Fibroblast of upper back skin (primary cell): ENCODE measurements around the gene GPX1.
A peak's percentile ranks its signal among the peaks of the same experiment; 100 is the strongest.
"Not testable (repeated sequence)": the region's sequence is repeated elsewhere in the genome, so short reads cannot be mapped to it uniquely, and the experiment has no call there.

Experiments used
- DNase-seq: peaks from one replicate; pipeline ENCODE4 v3.0.0-alpha.2; 2013

Gene GPX1

DNA sequence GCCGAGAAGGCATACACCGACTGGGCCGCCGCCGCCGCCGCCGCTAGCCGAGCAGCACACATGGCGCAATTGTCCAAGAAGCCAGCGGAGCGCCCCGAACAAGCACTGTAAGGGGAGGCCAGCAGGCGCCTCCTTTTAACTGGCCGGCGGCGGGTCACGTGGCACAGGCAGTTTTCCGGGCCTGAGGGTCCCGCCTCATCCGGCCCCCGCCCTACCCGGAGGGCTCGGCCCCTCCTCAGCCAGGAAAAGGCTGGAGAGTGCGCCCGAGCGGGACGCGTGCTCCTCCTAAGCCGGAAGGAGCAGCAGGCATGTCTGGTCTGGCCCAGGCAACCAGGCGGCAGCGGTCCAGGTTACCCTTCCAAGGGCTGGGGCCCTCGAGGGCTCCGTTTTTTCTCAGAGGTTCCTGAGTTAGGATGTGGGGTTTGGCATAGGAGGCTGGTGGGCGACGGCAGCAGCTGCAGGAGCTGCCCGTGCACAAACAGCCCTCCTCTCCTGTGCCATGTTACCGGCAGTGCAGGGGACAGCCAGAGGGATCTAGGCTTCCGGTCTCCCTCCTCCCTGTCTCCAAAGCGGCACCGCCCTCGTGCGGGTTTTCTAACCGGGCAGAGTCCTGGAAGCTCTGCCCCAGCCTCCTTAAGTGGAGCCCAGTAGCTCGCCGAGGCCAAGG is at the start of gene GPX1:
TSS of gene GPX1 (minus strand) at position 137 of the 667 bp plus-strand sequence. CDS start at position 62, 75 bp downstream.
- DNase-seq = peak; percentile 97

- no peak for DNase-seq
Observed at GRCh38 chr3:49406571-49407565, 48.7 kb upstream of the GPX1 start.

- DNase-seq = not testable (repeated sequence)
Observed at GRCh38 chr3:49405570-49405969, 47.4 kb upstream of the GPX1 start.

DNA sequence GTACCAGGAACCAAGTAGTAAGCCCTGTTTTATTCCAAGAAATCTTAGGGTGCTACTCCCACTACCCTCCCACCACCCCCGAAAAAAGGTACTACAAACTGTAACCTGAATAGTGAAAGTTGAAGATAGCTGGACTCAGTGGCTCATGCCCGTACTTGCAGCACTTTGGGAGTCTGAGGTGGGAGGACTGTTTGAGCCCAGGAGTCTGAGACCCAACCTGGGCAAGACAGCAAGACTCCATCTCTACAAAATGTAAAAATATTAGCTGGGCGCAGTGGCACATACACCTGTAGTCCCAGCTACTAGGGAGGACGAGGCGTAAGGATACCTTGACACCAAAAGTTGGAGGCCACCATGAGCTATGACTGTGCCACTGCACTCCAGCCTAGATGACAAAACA is 45.7 kb upstream of the GPX1 start:
- no peak for DNase-seq

- no peak for DNase-seq
Observed at GRCh38 chr3:49401766-49402165, 43.6 kb upstream of the GPX1 start.

- no peak for DNase-seq
Observed at GRCh38 chr3:49399461-49399860, 41.3 kb upstream of the GPX1 start.

- no peak for DNase-seq
Observed at GRCh38 chr3:49397470-49397869, 39.3 kb upstream of the GPX1 start.

DNA sequence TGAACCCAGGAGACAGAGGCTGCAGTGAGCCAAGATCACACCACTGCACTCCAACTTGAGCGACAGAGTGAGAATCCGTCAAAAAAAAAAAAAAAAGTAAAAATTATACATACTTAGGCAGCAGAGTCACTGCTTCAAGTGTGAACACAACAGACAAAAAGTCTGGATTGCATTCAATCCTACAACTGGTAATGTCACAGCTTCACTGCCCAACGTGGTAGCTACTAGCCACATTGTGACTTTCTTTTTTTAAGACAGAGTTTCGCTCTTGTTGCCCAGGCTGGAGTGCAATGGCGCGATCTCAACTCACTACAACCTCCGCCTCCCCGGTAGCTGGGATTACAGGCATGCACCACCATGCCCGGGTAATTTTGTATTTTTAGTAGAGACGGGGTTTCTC is 33.2 kb upstream of the GPX1 start:
- not testable (repeated sequence) for DNase-seq

DNA sequence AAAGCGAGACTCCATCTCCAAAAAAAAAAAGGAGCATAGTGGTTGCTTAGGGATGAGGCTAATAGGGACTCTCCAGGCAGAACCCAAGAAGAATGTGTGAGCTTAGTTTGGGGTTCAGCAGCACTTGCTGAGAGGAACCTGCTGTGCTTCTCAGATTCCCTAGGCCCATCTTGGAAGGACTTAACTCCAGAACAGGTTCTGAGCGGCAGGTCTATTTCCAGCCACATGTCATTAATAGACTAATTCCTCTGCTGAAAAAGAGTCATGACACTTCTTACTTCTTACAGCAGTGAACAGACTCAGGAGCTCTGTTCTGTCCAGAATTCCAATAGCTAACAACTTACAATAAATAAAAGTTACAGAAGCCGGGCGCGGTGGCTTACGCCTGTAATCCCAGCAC is 31.1 kb upstream of the GPX1 start:
- DNase-seq = no peak

- peak; percentile 9 for DNase-seq
Observed at GRCh38 chr3:49388289-49388820, 30.2 kb upstream of the GPX1 start.

- DNase-seq = no peak
Observed at GRCh38 chr3:49387721-49388120, 29.6 kb upstream of the GPX1 start.

GRCh38 chr3:49386056-49386756 is 28.1 kb upstream of the GPX1 start:
- no peak for DNase-seq

GRCh38 chr3:49385617-49386016 is 27.5 kb upstream of the GPX1 start:
- DNase-seq = no peak

DNA sequence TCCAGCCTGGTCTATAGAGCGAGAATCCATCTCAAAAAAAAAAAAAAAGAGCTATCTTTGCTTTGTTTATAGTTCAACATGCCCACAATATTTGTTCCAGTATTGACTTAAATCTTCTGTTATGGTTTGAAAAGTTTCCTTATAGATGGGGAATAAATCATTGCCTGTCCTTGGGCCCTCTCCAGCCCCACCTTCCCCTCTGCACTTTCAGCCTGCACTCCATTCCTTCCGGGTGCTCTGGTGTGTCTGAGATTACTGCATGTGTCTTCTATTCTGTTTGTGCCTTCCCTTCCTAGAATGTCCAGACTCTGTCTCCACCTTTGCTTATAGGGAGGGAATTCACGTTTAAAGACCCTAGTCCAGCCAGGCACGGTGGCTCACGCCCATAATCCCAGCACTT is 25.2 kb upstream of the GPX1 start:
- no peak for DNase-seq

- DNase-seq = peak; percentile 86
Observed at GRCh38 chr3:49378249-49378895, 20.2 kb upstream of the GPX1 start.

GRCh38 chr3:49377483-49377882 is 19.3 kb upstream of the GPX1 start:
- peak; percentile 53 for DNase-seq

DNA sequence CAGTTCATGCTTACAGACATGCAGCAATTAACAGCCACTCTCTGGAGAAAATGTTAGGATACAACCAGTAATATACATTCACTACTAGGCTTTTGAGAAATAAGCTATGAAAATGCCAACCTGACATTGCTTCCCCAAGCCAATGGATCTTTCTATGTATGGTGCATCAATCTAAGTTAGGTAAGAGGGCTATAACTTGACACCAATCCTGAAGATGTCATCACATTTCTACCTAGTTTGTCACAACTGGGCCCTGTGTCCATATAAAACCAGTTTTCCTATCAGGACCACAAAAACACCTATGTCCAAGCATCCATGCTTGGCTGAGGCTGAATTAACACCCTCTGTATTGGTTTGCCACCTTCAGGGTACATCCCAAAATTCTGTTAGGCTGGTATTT is 13.8 kb upstream of the GPX1 start:
- DNase-seq = no peak

DNA sequence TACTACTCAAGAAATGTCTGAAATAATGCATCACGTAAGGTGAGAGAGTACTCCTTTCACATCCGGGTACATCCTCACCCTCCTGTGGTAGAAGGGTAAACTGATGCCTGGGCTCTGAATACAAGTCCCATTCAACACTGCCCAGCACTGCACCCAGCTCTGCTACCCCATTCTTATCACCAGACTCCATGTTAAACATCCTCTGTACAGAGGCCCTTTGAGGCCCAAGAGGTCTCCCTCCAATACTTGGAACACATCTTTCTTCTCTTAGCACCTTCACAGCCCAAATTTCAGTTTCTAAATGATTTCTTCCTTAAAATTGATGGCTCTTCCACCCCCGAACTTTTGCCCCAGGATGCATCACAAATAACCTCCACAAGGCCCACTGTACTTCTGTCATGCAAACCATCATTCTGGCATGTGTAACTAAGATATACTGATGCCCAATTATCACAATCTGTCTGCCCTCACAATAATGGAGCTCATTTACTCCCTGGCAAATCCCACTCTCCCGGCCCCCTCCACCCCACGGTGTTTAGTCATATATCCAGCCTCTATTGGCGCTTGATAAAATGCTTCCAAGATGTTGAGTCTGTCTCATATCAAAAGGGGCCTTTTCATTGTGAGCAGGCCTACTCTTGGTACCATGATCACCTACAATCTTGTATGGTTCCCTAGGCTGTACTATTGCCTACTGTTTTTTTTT is 12.6 kb upstream of the GPX1 start:
- DNase-seq = no peak

- peak; percentile 71 for DNase-seq
Observed at GRCh38 chr3:49362561-49362960, 4.4 kb upstream of the GPX1 start.

GRCh38 chr3:49359623-49360022 is 1.5 kb upstream of the GPX1 start:
- peak; percentile 26 for DNase-seq

- no peak for DNase-seq
Observed at GRCh38 chr3:49358884-49359225, 702 bp upstream of the GPX1 start.
